Measurements from ENCODE around the gene C3orf22.
A peak's percentile ranks its signal among the peaks of the same experiment; 100 is the strongest.

GRCh38 chr3:126530171-126531050 is 28.3 kb downstream of the C3orf22 start:
- TF ChIP-seq CTCF (IDR thresholded peaks at IDR 0.05; ENCODE audit: insufficient read depth, low read length) (no peak), POLR2AphosphoS5 (IDR thresholded peaks at IDR 0.05; ENCODE audit: low read depth) (peak; percentile 94)
